A549 (cell line): ENCODE results near the gene RTN4IP1.
"Not testable (repeated sequence)": the region's sequence is repeated elsewhere in the genome, so short reads cannot be mapped to it uniquely, and the experiment has no call there.

Source experiments
- CEBPB ChIP-seq, 2 experiments: fragments of >200 bp in 1 of 2; sonication (Bioruptor Twin) in 1 of 2; formaldehyde crosslinking in 1 of 2; IDR thresholded peaks; 2 replicates each; pipeline ENCODE4 v1.6.1; 2012 to 2016
- CHD2 ChIP-seq: fragments of 150-350 bp; IDR thresholded peaks from 2 replicates; pipeline ENCODE4 v1.6.1; 2014; ENCODE audit warnings: low read length; ENCODE audit not compliant: partially characterized antibody
- FOXS1 ChIP-seq: fragments of 250-450 bp; sonication (Bioruptor Pico); IDR thresholded peaks from 2 replicates; pipeline ENCODE4 v1.5.0; 2020; ENCODE audit warnings: mild to moderate bottlenecking, moderate library complexity
- JUNB ChIP-seq: fragments of >200 bp; sonication (Bioruptor Twin); formaldehyde crosslinking; IDR thresholded peaks from 2 replicates; pipeline ENCODE4 v1.6.1; 2016
- POLR2A ChIP-seq: IDR thresholded peaks from 2 replicates; pipeline ENCODE4 v1.6.1; 2012; ENCODE audit warnings: mild to moderate bottlenecking, low read length
- RAD21 ChIP-seq, 2 experiments: fragments of >200 bp in 1 of 2; sonication (Bioruptor Twin) in 1 of 2; formaldehyde crosslinking in 1 of 2; IDR thresholded peaks in 1 of 2; conservative IDR thresholded peaks in 1 of 2; 2 replicates in 1 of 2; 3 replicates in 1 of 2; pipeline ENCODE4 v1.6.1; 2012 to 2018; ENCODE audit warnings: inconsistent platforms in 1 of 2
- TF ChIP-seq, protein P1 (sequence below): fragments of >200 bp; sonication (Bioruptor Twin); formaldehyde crosslinking; IDR thresholded peaks from 3 replicates; pipeline ENCODE4 v1.5.1; 2016

DNA sequence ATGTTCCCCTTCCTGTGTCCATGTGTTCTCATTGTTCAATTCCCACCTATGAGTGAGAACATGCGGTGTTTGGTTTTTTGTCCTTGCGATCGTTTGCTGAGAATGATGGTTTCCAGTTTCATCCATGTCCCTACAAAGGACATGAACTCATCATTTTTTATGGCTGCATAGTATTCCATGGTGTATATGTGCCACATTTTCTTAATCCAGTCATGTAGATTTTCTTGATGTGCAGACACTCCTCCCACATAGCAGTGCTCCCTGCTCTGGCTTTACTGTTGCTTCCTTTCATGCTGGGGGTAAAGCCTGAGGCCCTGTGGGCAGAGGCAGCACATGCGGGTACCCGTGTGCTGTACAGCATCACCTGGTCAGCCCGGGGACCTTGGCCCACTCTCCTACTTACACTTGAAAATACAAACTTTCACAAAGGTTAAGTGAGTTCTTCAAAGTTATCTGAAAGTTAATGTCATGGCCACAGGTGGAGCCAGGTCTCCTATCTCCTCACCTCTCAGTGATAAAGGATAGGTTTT, 80.3 kb downstream of the RTN4IP1 start:
- not testable (repeated sequence) for TF ChIP-seq JUNB; RAD21 (conservative IDR thresholded peaks at IDR 0.05 in 1 of 2, IDR thresholded peaks at IDR 0.05 in 1 of 2); CEBPB (IDR thresholded peaks at IDR 0.05); FOXS1; POLR2A; CHD2
- TF ChIP-seq, protein P1, sequence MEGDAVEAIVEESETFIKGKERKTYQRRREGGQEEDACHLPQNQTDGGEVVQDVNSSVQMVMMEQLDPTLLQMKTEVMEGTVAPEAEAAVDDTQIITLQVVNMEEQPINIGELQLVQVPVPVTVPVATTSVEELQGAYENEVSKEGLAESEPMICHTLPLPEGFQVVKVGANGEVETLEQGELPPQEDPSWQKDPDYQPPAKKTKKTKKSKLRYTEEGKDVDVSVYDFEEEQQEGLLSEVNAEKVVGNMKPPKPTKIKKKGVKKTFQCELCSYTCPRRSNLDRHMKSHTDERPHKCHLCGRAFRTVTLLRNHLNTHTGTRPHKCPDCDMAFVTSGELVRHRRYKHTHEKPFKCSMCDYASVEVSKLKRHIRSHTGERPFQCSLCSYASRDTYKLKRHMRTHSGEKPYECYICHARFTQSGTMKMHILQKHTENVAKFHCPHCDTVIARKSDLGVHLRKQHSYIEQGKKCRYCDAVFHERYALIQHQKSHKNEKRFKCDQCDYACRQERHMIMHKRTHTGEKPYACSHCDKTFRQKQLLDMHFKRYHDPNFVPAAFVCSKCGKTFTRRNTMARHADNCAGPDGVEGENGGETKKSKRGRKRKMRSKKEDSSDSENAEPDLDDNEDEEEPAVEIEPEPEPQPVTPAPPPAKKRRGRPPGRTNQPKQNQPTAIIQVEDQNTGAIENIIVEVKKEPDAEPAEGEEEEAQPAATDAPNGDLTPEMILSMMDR, result not testable (repeated sequence)
